Adrenal gland (tissue), 12 donors: ENCODE results near the gene FASN. TPM values are rescaled to one million over a fixed set of nuclear protein-coding genes. Genes with fewer than 3 reads are reported as not detected.
A peak's percentile ranks its signal among the peaks of the same experiment; 100 is the strongest.

ENCODE experiments used
- DNase-seq, 7 donors: peaks; one replicate each; pipeline ENCODE4 v3.0.0-alpha.2; 2019 to 2020
- H3K27ac ChIP-seq, 5 donors: fragments of 200-600 bp; sonication (generic) in 4 of 5; 1 replicate in 3 of 5; 2 replicates in 2 of 5; pipeline versions ENCODE4 v1.5.1 to v1.8.0; 2016 to 2020; ENCODE audit warnings: mild to moderate bottlenecking in 1 of 5
- H3K27me3 ChIP-seq: fragments of 200-600 bp; 2 replicates; pipeline ENCODE4 v1.8.0; 2021
- H3K36me3 ChIP-seq, 2 donors: fragments of 200-600 bp; replicated peaks in 1 of 2; 1 replicate in 1 of 2; 2 replicates in 1 of 2; pipeline versions ENCODE4 v1.5.1 to v1.8.0; 2018 to 2022
- H3K4me1 ChIP-seq, 2 donors: fragments of 200-600 bp; replicated peaks in 1 of 2; 1 replicate in 1 of 2; 2 replicates in 1 of 2; pipeline versions ENCODE4 v1.5.1 to v1.8.0; 2018 to 2021
- H3K4me3 ChIP-seq, 4 donors: fragments of 200-600 bp; sonication (generic) in 3 of 4; one replicate each; pipeline ENCODE4 v1.5.1; 2016 to 2018
- H3K9me3 ChIP-seq, 3 donors: fragments of 200-600 bp; sonication (generic) in 1 of 3; replicated peaks in 1 of 3; 1 replicate in 2 of 3; 2 replicates in 1 of 3; pipeline versions ENCODE4 v1.5.1 to v1.8.0; 2016 to 2021
- CTCF ChIP-seq, 6 experiments: fragments of 450-650 bp in 4 of 6; fragments of 200-600 bp in 2 of 6; sonication (generic) in 1 of 6; IDR thresholded peaks; 1 replicate in 5 of 6; 2 replicates in 1 of 6; pipeline versions ENCODE4 v1.5.1 to v1.8.0; 2016 to 2021; ENCODE audit warnings: antibody characterized with exemption in 6 of 6, mild to moderate bottlenecking in 2 of 6, moderate library complexity in 1 of 6
- POLR2A ChIP-seq, 2 donors: fragments of 450-650 bp; IDR thresholded peaks; one replicate each; pipeline ENCODE4 v1.6.1; 2017; ENCODE audit warnings: antibody characterized with exemption in 2 of 2, mild to moderate bottlenecking in 2 of 2, moderate library complexity in 1 of 2
- WGBS, 4 donors: extraction: QIAGEN DNeasy Blood & Tissue Kit in 2 of 4; methylation state at CpG; one replicate each; pipeline versions ENCODE4 v1.1.5 to v1.1.7; 2013 to 2017; 5-methylcytosine and 5-hydroxymethylcytosine counted together
- intact Hi-C, 2 donors: fragments of 100-400 bp; cut with DNase I; formaldehyde crosslinking; loops; one replicate each; pipeline versions ENCODE4 v1.14.1 to v1.15.0; 2022 to 2023
- polyA plus RNA-seq, 3 donors: library from polyadenylated mRNA; stranded (reverse); fragments of 200-250 nt in 2 of 3; fragments of 350-450 nt in 1 of 3; fragmentation: Illumina TruSeq in 1 of 3; extraction: RNeasy Lipid Tissue Mini Kit (QIAGEN cat#74804) in 1 of 3; gene quantifications; one replicate each; pipeline ENCODE4 v1.2.3, GENCODE V29; 2013 to 2014
- total RNA-seq, 9 donors: library from RNA; depleted of rRNA in 4 of 9; stranded (reverse); fragments of >200 nt in 4 of 9; fragments of 120-200 nt in 1 of 9; fragmentation: NEBNext Ultra II Directional in 1 of 9; extraction: Animal tissue kit (Norgen Biotek cat#: 25700) in 1 of 9; gene quantifications; one replicate each; pipeline versions ENCODE4 v1.1.0 to v1.2.4, GENCODE V29; 2013 to 2023
- donor health status: healthy with polysubstance abuse.
- donor health status: Bipolar disorder and iron deficiency.
- donor health status: DM: yes; HTN: yes; CAD: no.
- donor health status: DM: no; HTN: no; CAD: no.
- donor health status: DM: no; HTN: no; CAD: no.
- donor health status: DM: yes; HTN: yes; CAD: no.

Gene FASN
- total and polyA plus RNA-seq, 12 donors: 18.9 to 276 (median 79.7) TPM

DNA sequence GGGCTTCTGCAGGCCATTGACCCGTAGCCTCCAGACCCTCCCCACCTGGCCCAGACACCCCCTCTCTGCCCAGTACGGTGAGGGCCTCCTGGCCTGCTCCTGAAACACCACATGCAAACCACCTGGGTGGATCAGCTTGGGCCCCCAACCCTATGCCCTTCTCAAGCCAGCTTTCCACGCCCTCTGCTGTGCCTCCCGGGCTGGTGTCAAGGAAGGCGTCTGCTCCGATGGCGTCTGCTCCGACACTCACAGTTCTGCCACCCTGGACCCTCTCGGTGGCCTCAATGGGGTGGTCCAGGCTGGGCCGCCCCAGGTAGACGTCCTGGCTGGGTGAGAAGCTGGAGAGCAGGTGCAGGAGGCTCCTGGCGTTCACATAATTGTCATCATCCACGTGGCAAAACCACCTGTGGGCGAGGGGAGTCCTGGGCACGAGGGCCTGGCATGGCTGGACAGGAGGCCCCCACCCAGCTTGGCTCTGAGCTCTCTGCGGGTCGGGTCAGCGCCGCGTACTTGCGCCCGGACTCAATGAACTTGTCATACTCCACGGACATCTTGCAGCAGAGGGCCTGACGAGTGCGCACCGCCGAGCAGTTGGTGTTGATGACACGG lies 47.8 kb downstream of the FASN start:
- Histone ChIP-seq H3K36me3 (peaks cover 0 to 51% of the 10 kb centered on the region in 2 donors), H3K27ac (peak overlapping the region in 1 of 5 donors; percentile 83), H3K4me3 (peak overlapping the region in 2 of 4 donors; percentile 73 to 97), H3K27me3 (no peaks in the 10 kb centered on the region), H3K4me1 (peaks cover 17 to 21% of the 10 kb centered on the region in 2 donors), H3K9me3 (no peaks in the 10 kb centered on the region)
- intact Hi-C loops: no loop called here
- 91 to 94% (median 92%) methylated on average over 8 to 28 of the region's 28 CpGs for WGBS, 4 donors
- peak in 1 of 7 donors; percentile 9 for DNase-seq
- TF ChIP-seq CTCF (IDR thresholded peaks at IDR 0.05): no peak
- TF ChIP-seq POLR2A (IDR thresholded peaks at IDR 0.05): no peak

GRCh38 chr17:82049521-82049971 lies 48.5 kb downstream of the FASN start:
- 95 to 100% (median 97%) methylated on average over 5 to 16 of the region's 16 CpGs for WGBS, 4 donors
- H3K27me3 ChIP-seq: no peaks in the 10 kb centered on the region
- H3K4me3 ChIP-seq: no peak overlapping the region
- H3K36me3 ChIP-seq: peaks cover 0 to 44% of the 10 kb centered on the region in 2 donors
- intact Hi-C loops: no loop called here
- no peak overlapping the region for H3K27ac ChIP-seq
- peaks cover 17 to 21% of the 10 kb centered on the region in 2 donors for H3K4me1 ChIP-seq
- no peak for TF ChIP-seq POLR2A (IDR thresholded peaks at IDR 0.05)
- no peak for TF ChIP-seq CTCF (IDR thresholded peaks at IDR 0.05)
- no peaks in the 10 kb centered on the region for H3K9me3 ChIP-seq
- DNase-seq: peak in 1 of 7 donors; percentile 5

GRCh38 chr17:82049106-82049505 lies 48.9 kb downstream of the FASN start:
- H3K27ac ChIP-seq: no peak overlapping the region
- no peak overlapping the region for H3K4me3 ChIP-seq
- intact Hi-C loops: no loop called here
- TF ChIP-seq CTCF (IDR thresholded peaks at IDR 0.05) (no peak), POLR2A (IDR thresholded peaks at IDR 0.05) (no peak)
- no peaks in the 10 kb centered on the region for H3K9me3 ChIP-seq
- no peaks in the 10 kb centered on the region for H3K27me3 ChIP-seq
- peak in 1 of 7 donors; percentile 4 for DNase-seq
- WGBS, 4 donors: 86 to 94% (median 89%) methylated on average over 5 to 8 of the region's 8 CpGs
- peaks cover 0 to 39% of the 10 kb centered on the region in 2 donors for H3K36me3 ChIP-seq
- H3K4me1 ChIP-seq: peaks cover 17 to 21% of the 10 kb centered on the region in 2 donors

DNA sequence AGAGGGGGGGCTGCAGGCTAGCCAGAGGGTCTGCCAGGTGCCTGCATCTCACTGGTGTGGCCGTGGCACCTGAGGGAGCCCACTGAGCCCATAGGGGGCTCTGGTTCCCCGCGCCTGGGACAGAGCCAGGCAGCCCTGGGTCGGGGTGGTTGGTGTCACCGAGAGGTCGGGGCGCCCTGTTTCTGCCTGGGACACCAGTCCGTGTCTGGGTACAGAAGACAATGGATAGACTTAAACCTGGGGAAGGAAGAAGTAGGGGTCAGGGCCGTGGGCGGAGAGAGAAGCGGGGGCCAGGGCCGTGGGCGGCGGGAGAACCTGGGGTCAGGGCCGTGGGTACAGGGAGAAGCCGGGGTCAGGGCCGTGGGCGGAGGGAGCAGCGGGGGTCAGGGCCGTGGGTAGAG lies 49.5 kb downstream of the FASN start:
- no peak for TF ChIP-seq POLR2A (IDR thresholded peaks at IDR 0.05)
- no peak for TF ChIP-seq CTCF (IDR thresholded peaks at IDR 0.05)
- intact Hi-C loops: no loop called here
- no peak overlapping the region for H3K4me3 ChIP-seq
- H3K27ac ChIP-seq: no peak overlapping the region
- DNase-seq: no peak
- H3K36me3 ChIP-seq: peaks cover 0 to 34% of the 10 kb centered on the region in 2 donors
- H3K4me1 ChIP-seq: peaks cover 17 to 20% of the 10 kb centered on the region in 2 donors
- 84 to 87% (median 86%) methylated on average over 19 to 20 of the region's 20 CpGs for WGBS, 4 donors
- no peaks in the 10 kb centered on the region for H3K9me3 ChIP-seq
- no peaks in the 10 kb centered on the region for H3K27me3 ChIP-seq
